GM06990 (cell line): ENCODE data around the gene METRNL.

Source experiments
- DNase-seq: peaks from one replicate; pipeline ENCODE4 v3.0.0-alpha.2; 2011; ENCODE audit not compliant: insufficient read length; ENCODE audit errors: extremely low read depth
- H3K27me3 ChIP-seq: replicated peaks from 2 replicates; pipeline ENCODE4 v1.6.0; 2011; ENCODE audit warnings: low read length; ENCODE audit not compliant: control insufficient read depth, insufficient read depth
- H3K36me3 ChIP-seq: 2 replicates; pipeline ENCODE4 v1.5.1; 2011; ENCODE audit warnings: low read length; ENCODE audit not compliant: control insufficient read depth, insufficient read depth
- H3K4me3 ChIP-seq: replicated peaks from 2 replicates; pipeline ENCODE4 v1.5.1; 2011; ENCODE audit warnings: low read depth, mild to moderate bottlenecking, control low read depth, low read length
- TF ChIP-seq, protein P1 (sequence below): IDR thresholded peaks from 2 replicates; pipeline ENCODE4 v1.5.1; 2011; ENCODE audit warnings: low read length, control low read depth, mild to moderate bottlenecking, inconsistent platforms; ENCODE audit not compliant: insufficient read depth, poor library complexity, severe bottlenecking

METRNL gene

DNA sequence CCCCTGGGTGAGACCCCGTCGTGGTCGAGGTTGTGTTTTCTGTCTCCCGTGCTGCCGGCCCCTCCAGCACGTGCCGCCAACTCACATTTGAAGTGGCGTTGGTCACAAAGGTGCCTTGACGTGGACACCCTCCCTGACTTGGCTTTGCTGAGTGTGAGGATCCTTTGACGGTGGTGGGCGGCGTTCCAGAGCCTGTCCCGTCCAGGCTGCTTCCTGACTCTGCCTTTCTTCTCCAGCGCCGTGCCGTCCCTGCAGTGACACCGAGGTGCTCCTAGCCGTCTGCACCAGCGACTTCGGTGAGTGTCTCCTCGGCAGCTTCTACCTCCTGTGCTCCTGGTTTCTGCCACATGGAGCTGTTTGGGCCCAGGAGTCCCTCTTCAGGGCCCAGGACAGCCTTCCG lies 13.5 kb downstream of the METRNL start:
- TF ChIP-seq, protein P1, sequence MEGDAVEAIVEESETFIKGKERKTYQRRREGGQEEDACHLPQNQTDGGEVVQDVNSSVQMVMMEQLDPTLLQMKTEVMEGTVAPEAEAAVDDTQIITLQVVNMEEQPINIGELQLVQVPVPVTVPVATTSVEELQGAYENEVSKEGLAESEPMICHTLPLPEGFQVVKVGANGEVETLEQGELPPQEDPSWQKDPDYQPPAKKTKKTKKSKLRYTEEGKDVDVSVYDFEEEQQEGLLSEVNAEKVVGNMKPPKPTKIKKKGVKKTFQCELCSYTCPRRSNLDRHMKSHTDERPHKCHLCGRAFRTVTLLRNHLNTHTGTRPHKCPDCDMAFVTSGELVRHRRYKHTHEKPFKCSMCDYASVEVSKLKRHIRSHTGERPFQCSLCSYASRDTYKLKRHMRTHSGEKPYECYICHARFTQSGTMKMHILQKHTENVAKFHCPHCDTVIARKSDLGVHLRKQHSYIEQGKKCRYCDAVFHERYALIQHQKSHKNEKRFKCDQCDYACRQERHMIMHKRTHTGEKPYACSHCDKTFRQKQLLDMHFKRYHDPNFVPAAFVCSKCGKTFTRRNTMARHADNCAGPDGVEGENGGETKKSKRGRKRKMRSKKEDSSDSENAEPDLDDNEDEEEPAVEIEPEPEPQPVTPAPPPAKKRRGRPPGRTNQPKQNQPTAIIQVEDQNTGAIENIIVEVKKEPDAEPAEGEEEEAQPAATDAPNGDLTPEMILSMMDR = no peak
- Histone ChIP-seq H3K36me3 (no peaks in the 10 kb centered on the region), H3K27me3 (no peaks in the 10 kb centered on the region; the same call in 1 of the 2 replicates), H3K4me3 (no peak overlapping the region)
- DNase-seq = no peak

DNA sequence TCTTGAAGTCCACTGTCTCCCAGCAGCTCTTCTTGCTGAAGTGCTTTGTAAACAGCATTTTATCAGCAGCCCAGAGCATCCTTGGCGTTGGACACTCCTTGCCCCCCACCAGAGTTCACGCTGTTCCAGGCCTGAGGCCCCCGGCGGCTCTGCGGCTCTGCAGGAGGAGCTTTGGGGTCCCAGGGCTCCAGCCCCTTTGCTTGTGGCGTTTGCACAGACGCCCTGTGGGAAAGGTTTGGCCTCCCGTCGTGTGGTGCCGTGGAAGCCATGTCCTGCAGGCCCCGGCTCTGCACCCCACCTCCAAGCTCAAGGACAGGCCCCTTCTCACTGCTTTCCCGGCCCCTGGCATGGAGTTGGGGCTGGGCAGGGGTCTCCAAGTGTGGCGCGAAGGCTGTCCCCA lies 14.1 kb downstream of the METRNL start:
- Histone ChIP-seq H3K27me3 (no peaks in the 10 kb centered on the region; the same call in none of the 2 replicates), H3K36me3 (no peaks in the 10 kb centered on the region), H3K4me3 (no peak overlapping the region)
- no peak for DNase-seq
- TF ChIP-seq, protein P1 = no peak

DNA sequence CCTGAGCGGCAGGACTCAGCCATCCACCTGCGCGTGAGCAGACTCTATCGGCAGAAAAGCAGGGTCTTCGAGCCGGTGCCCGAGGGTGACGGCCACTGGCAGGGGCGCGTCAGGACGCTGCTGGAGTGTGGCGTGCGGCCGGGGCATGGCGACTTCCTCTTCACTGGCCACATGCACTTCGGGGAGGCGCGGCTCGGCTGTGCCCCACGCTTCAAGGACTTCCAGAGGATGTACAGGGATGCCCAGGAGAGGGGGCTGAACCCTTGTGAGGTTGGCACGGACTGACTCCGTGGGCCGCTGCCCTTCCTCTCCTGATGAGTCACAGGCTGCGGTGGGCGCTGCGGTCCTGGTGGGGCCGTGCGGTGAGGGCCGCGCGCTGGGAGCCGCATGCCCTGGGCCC lies 14.9 kb downstream of the METRNL start:
- H3K4me3 ChIP-seq = no peak overlapping the region
- DNase-seq = no peak
- TF ChIP-seq, protein P1 = no peak
- no peaks in the 10 kb centered on the region; the same call in none of the 2 replicates for H3K27me3 ChIP-seq
- H3K36me3 ChIP-seq = no peaks in the 10 kb centered on the region

DNA sequence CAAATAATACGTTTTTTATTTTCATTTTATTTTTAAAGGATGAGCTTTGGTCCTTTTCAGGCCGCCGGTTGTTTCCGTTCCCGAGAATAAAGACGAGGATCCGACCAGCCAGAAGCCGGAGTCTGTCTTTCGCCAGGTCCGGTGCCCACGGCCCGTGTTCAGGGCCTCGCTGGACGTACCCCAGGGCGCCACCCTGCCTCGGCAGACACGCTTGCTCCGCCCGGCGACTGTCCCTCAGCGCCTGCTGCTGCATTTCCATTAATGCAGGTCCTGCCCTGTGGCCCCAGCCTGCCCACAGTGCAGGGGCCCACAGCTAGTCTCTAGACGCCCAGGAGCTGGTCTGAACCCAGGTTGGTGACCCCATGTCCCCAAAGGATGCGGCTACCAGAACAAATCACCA lies 15.6 kb downstream of the METRNL start:
- H3K36me3 ChIP-seq = no peaks in the 10 kb centered on the region
- H3K27me3 ChIP-seq = no peaks in the 10 kb centered on the region; the same call in none of the 2 replicates
- no peak for DNase-seq
- TF ChIP-seq, protein P1 = no peak
- H3K4me3 ChIP-seq = no peak overlapping the region

DNA sequence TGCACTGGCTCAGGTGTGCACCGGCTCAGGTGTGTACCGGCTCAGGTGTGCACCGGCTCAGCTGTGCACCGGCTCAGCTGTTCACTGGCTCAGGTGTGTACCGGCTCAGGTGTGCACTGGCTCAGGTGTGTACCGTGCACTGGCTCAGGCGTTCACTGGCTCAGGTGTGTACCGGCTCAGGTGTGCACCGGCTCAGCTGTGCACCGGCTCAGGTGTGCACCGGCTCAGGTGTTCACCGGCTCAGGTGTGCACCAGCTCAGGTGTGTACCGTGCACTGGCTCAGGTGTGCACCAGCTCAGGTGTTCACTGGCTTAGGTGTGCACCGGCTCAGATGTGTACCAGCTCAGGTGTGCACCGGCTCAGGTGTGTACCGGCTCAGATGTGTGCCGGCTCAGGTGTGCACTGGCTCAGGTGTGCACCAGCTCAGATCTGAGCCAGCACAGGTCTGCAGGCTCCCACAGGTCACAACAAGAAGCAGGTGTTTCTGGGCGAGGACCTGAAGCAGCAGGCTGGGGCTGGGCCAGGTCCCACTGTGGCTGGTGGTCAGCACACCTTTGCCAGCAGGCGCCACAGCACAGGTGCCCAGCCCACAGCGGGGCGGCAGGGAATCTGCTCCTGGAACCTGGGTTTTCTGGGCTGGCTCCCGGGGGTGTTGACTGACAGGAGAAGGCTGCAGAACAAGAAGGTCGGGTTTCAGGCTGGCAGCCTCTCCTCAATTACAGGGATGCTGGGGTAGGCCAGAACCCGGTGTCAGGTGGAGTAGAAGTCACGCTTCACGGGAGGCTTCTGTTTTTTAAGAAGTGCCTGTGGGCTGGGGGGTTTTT lies 17.2 kb downstream of the METRNL start:
- no peaks in the 10 kb centered on the region for H3K36me3 ChIP-seq
- TF ChIP-seq, protein P1 = no peak
- peaks cover 2% of the 10 kb centered on the region for H3K27me3 ChIP-seq
- DNase-seq = no peak
- H3K4me3 ChIP-seq = no peak overlapping the region
